Medulla oblongata (tissue), 1 donor: Measurements from ENCODE around the gene RIIAD1.
A peak's percentile ranks its signal among the peaks of the same experiment; 100 is the strongest.

Experiments used
- DNase-seq: peaks from one replicate; pipeline ENCODE4 v3.0.0-alpha.2; 2015; ENCODE audit errors: extremely low spot score

RIIAD1 gene

GRCh38 chr1:151711044-151711800 lies 10.1 kb upstream of the RIIAD1 start:
- no peak for DNase-seq

- DNase-seq, result no peak
Measured at GRCh38 chr1:151711951-151712350, 9.4 kb upstream of the RIIAD1 start.

- no peak for DNase-seq
Measured at GRCh38 chr1:151713044-151713443, 8.3 kb upstream of the RIIAD1 start.

GRCh38 chr1:151713874-151714273 lies 7.4 kb upstream of the RIIAD1 start:
- no peak for DNase-seq

- no peak for DNase-seq
Measured at GRCh38 chr1:151714820-151715725, 6.2 kb upstream of the RIIAD1 start.

- no peak for DNase-seq
Measured at GRCh38 chr1:151715726-151716404, 5.5 kb upstream of the RIIAD1 start.

- DNase-seq, result no peak
Measured at GRCh38 chr1:151716405-151716762, 4.9 kb upstream of the RIIAD1 start.

GRCh38 chr1:151716771-151717631 lies 4.3 kb upstream of the RIIAD1 start, which contains the start of gene CELF3:
CELF3 (minus strand) TSS chr1:151716803; CDS start chr1:151716020, 783 bp downstream.
- DNase-seq, result peak; percentile 52

GRCh38 chr1:151718011-151718431 lies 3.3 kb upstream of the RIIAD1 start:
- DNase-seq, result no peak

- no peak for DNase-seq
Measured at GRCh38 chr1:151718666-151719065, 2.7 kb upstream of the RIIAD1 start.

GRCh38 chr1:151720125-151720524 lies 1.2 kb upstream of the RIIAD1 start:
- DNase-seq, result no peak

GRCh38 chr1:151720554-151720953 lies 768 bp upstream of the RIIAD1 start:
- DNase-seq, result peak; percentile 17

- DNase-seq, result no peak
Measured at GRCh38 chr1:151721788-151722510, 627 bp downstream of the RIIAD1 start.

- no peak for DNase-seq
Measured at GRCh38 chr1:151723726-151724370, 2.5 kb downstream of the RIIAD1 start.

- peak; percentile 52 for DNase-seq
Measured at GRCh38 chr1:151728151-151729054, 7.1 kb downstream of the RIIAD1 start.

GRCh38 chr1:151729157-151729965 lies 8.0 kb downstream of the RIIAD1 start:
- no peak for DNase-seq

GRCh38 chr1:151729966-151730291 lies 8.6 kb downstream of the RIIAD1 start:
- no peak for DNase-seq

GRCh38 chr1:151733126-151733525 lies 11.8 kb downstream of the RIIAD1 start:
- no peak for DNase-seq
